HEK293 (cell line): ENCODE results near the gene ABCC9.

Experiments used
- CTCF ChIA-PET: fragments of 350-600 bp; formaldehyde crosslinking; extraction: SDS; loops from one replicate; lab custom pipeline; 2021; ENCODE audit warnings: antibody characterized with exemption; lab: Yijun Ruan, JAX
- POLR2A ChIA-PET: fragments of 300-600 bp; formaldehyde crosslinking; extraction: SDS; loops from one replicate; lab custom pipeline; 2020; ENCODE audit warnings: antibody characterized with exemption, inconsistent platforms; lab: Yijun Ruan, JAX
- H3K27ac ChIP-seq: fragments of 200-500 bp; sonication (Bioruptor generic); 2 replicates; pipeline ENCODE4 v1.5.1; 2014; ENCODE audit warnings: low read depth, low read length, control low read depth, inconsistent platforms; ENCODE audit errors: extremely low read depth
- H3K36me3 ChIP-seq, 2 experiments: fragments of 200-500 bp in 1 of 2; sonication (Bioruptor generic) in 1 of 2; 1 replicate in 1 of 2; 2 replicates in 1 of 2; pipeline ENCODE4 v1.5.1; 2014 to 2017; ENCODE audit warnings: inconsistent platforms in 2 of 2, low read length in 2 of 2; ENCODE audit not compliant: control insufficient read depth in 2 of 2, insufficient read depth in 1 of 2
- H3K4me1 ChIP-seq: fragments of 200-500 bp; sonication (Bioruptor generic); 2 replicates; pipeline ENCODE4 v1.5.1; 2014; ENCODE audit warnings: mild to moderate bottlenecking, low read length, inconsistent platforms; ENCODE audit not compliant: control insufficient read depth, insufficient read depth
- H3K4me3 ChIP-seq: 2 replicates; pipeline ENCODE4 v1.5.1; 2011; ENCODE audit warnings: low read depth, mild to moderate bottlenecking, control low read depth, low read length, moderate library complexity
- H3K9me3 ChIP-seq: fragments of 200-500 bp; sonication (Bioruptor generic); 2 replicates; pipeline ENCODE4 v1.5.1; 2014; ENCODE audit warnings: low read depth, low read length, inconsistent platforms; ENCODE audit not compliant: control insufficient read depth, insufficient read depth
- FEZF1 ChIP-seq: fragments of 450-650 bp; formaldehyde crosslinking; IDR thresholded peaks from 2 replicates; pipeline ENCODE4 v1.5.1; 2016; ENCODE audit warnings: missing biosample characterization, missing genetic modification characterization
- HOXC10 ChIP-seq: sonication (generic); formaldehyde crosslinking; IDR thresholded peaks from 2 replicates; pipeline ENCODE4 v1.8.1; 2023; ENCODE audit warnings: mild to moderate bottlenecking, missing genetic modification reagents
- TRIM28 ChIP-seq: IDR thresholded peaks from 2 replicates; pipeline ENCODE4 v1.6.1; 2011; ENCODE audit warnings: low read length, control low read depth, borderline replicate concordance
- ZFP69B ChIP-seq: fragments of 450-650 bp; formaldehyde crosslinking; IDR thresholded peaks from 2 replicates; pipeline ENCODE4 v1.5.1; 2016; ENCODE audit warnings: missing biosample characterization, missing genetic modification characterization
- ZNF114 ChIP-seq: fragments of 450-650 bp; formaldehyde crosslinking; IDR thresholded peaks from 2 replicates; pipeline ENCODE4 v1.5.0; 2017; ENCODE audit warnings: missing biosample characterization, missing genetic modification characterization
- ZNF2 ChIP-seq: fragments of 450-650 bp; formaldehyde crosslinking; IDR thresholded peaks from 2 replicates; pipeline ENCODE4 v1.5.1; 2016; ENCODE audit warnings: missing biosample characterization, missing genetic modification characterization
- ZNF221 ChIP-seq: fragments of 450-650 bp; formaldehyde crosslinking; IDR thresholded peaks from 2 replicates; pipeline ENCODE4 v1.5.1; 2017; ENCODE audit warnings: missing biosample characterization, missing genetic modification characterization, borderline replicate concordance
- ZNF223 ChIP-seq: fragments of 450-650 bp; formaldehyde crosslinking; IDR thresholded peaks from 2 replicates; pipeline ENCODE4 v1.5.1; 2016; ENCODE audit warnings: missing biosample characterization, missing genetic modification characterization
- ZNF473 ChIP-seq: fragments of 450-650 bp; formaldehyde crosslinking; IDR thresholded peaks from 2 replicates; pipeline ENCODE4 v1.5.1; 2017; ENCODE audit warnings: missing biosample characterization, missing genetic modification characterization
- ZNF48 ChIP-seq: fragments of 450-650 bp; formaldehyde crosslinking; IDR thresholded peaks from 2 replicates; pipeline ENCODE4 v1.5.1; 2016; ENCODE audit warnings: missing biosample characterization, missing genetic modification characterization
- TF ChIP-seq, protein P1 (sequence below): sonication (generic); formaldehyde crosslinking; IDR thresholded peaks from 2 replicates; pipeline ENCODE4 v1.8.1; 2022; ENCODE audit warnings: mild to moderate bottlenecking, moderate library complexity, missing genetic modification reagents
- TF ChIP-seq, protein P2 (sequence below): fragments of 450-650 bp; formaldehyde crosslinking; IDR thresholded peaks from 2 replicates; pipeline ENCODE4 v1.5.1; 2016; ENCODE audit warnings: missing biosample characterization, missing genetic modification characterization
- TF ChIP-seq, protein P3 (sequence below): fragments of 450-650 bp; formaldehyde crosslinking; IDR thresholded peaks from 2 replicates; pipeline ENCODE4 v1.5.1; 2017; ENCODE audit warnings: missing biosample characterization, missing genetic modification characterization
- TF ChIP-seq, protein P4 (sequence below): fragments of 450-650 bp; formaldehyde crosslinking; IDR thresholded peaks from 2 replicates; pipeline ENCODE4 v1.5.1; 2016; ENCODE audit warnings: missing biosample characterization, missing genetic modification characterization
- TF ChIP-seq, protein P5 (sequence below): fragments of 450-650 bp; formaldehyde crosslinking; IDR thresholded peaks from 2 replicates; pipeline ENCODE4 v1.5.1; 2016; ENCODE audit warnings: missing biosample characterization, missing genetic modification characterization
- TF ChIP-seq, protein P6 (sequence below): fragments of 450-650 bp; formaldehyde crosslinking; IDR thresholded peaks from 2 replicates; pipeline ENCODE4 v1.5.1; 2016; ENCODE audit warnings: missing biosample characterization, missing genetic modification characterization

The ABCC9 gene

DNA sequence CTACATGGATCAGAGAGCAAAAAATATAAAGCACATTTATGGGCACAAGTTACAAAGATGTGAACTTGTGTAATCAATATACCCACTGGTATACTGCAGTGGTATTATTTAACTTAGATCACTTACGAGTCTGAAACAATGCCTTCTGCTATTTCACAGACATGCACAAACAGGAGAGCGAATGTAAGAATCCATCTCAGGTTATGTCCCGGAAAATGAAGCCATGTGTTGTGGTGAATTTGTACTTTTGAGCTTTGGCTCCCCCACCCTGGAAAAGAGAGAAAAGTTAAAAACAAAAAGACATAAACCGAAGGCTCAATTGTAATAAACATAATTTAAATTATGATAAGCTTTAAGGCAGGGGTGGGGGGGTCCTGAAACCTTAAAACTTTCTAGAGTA, 7.6 kb downstream of the ABCC9 start:
- CTCF ChIA-PET: no interaction called here
- H3K9me3 ChIP-seq: no peaks in the 10 kb centered on the region

More for the DNA sequence above, 7.6 kb downstream of the ABCC9 start:
- Histone ChIP-seq H3K27ac (no peak overlapping the region), H3K36me3 (no peaks in the 10 kb centered on the region), H3K4me3 (no peak overlapping the region), H3K4me1 (no peaks in the 10 kb centered on the region)
- POLR2A ChIA-PET: no interaction called here
- TF ChIP-seq FEZF1 (no peak), ZNF223 (tag by site-specific recombination) (no peak), HOXC10 (CRISPR knock-in tag) (no peak), ZFP69B (tag by site-specific recombination) (no peak), ZNF221 (tag by site-specific recombination) (no peak), ZNF473 (tag by site-specific recombination) (no peak), ZNF2 (tag by site-specific recombination) (no peak), ZNF48 (tag by site-specific recombination) (no peak), ZNF114 (no peak), TRIM28 (no peak)
- TF ChIP-seq, protein P1, sequence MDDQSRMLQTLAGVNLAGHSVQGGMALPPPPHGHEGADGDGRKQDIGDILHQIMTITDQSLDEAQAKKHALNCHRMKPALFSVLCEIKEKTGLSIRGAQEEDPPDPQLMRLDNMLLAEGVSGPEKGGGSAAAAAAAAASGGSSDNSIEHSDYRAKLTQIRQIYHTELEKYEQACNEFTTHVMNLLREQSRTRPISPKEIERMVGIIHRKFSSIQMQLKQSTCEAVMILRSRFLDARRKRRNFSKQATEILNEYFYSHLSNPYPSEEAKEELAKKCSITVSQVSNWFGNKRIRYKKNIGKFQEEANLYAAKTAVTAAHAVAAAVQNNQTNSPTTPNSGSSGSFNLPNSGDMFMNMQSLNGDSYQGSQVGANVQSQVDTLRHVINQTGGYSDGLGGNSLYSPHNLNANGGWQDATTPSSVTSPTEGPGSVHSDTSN (CRISPR knock-in tag): no peak
- TF ChIP-seq, protein P2, sequence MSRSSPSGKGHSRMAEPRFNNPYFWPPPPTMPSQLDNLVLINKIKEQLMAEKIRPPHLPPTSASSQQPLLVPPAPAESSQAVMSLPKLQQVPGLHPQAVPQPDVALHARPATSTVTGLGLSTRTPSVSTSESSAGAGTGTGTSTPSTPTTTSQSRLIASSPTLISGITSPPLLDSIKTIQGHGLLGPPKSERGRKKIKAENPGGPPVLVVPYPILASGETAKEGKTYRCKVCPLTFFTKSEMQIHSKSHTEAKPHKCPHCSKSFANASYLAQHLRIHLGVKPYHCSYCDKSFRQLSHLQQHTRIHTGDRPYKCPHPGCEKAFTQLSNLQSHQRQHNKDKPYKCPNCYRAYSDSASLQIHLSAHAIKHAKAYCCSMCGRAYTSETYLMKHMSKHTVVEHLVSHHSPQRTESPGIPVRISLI (tag by site-specific recombination): no peak
- TF ChIP-seq, protein P3, sequence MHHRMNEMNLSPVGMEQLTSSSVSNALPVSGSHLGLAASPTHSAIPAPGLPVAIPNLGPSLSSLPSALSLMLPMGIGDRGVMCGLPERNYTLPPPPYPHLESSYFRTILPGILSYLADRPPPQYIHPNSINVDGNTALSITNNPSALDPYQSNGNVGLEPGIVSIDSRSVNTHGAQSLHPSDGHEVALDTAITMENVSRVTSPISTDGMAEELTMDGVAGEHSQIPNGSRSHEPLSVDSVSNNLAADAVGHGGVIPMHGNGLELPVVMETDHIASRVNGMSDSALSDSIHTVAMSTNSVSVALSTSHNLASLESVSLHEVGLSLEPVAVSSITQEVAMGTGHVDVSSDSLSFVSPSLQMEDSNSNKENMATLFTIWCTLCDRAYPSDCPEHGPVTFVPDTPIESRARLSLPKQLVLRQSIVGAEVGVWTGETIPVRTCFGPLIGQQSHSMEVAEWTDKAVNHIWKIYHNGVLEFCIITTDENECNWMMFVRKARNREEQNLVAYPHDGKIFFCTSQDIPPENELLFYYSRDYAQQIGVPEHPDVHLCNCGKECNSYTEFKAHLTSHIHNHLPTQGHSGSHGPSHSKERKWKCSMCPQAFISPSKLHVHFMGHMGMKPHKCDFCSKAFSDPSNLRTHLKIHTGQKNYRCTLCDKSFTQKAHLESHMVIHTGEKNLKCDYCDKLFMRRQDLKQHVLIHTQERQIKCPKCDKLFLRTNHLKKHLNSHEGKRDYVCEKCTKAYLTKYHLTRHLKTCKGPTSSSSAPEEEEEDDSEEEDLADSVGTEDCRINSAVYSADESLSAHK (tag by site-specific recombination): no peak
- TF ChIP-seq, protein P4, sequence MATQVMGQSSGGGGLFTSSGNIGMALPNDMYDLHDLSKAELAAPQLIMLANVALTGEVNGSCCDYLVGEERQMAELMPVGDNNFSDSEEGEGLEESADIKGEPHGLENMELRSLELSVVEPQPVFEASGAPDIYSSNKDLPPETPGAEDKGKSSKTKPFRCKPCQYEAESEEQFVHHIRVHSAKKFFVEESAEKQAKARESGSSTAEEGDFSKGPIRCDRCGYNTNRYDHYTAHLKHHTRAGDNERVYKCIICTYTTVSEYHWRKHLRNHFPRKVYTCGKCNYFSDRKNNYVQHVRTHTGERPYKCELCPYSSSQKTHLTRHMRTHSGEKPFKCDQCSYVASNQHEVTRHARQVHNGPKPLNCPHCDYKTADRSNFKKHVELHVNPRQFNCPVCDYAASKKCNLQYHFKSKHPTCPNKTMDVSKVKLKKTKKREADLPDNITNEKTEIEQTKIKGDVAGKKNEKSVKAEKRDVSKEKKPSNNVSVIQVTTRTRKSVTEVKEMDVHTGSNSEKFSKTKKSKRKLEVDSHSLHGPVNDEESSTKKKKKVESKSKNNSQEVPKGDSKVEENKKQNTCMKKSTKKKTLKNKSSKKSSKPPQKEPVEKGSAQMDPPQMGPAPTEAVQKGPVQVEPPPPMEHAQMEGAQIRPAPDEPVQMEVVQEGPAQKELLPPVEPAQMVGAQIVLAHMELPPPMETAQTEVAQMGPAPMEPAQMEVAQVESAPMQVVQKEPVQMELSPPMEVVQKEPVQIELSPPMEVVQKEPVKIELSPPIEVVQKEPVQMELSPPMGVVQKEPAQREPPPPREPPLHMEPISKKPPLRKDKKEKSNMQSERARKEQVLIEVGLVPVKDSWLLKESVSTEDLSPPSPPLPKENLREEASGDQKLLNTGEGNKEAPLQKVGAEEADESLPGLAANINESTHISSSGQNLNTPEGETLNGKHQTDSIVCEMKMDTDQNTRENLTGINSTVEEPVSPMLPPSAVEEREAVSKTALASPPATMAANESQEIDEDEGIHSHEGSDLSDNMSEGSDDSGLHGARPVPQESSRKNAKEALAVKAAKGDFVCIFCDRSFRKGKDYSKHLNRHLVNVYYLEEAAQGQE (tag by site-specific recombination): no peak
- TF ChIP-seq, protein P5, sequence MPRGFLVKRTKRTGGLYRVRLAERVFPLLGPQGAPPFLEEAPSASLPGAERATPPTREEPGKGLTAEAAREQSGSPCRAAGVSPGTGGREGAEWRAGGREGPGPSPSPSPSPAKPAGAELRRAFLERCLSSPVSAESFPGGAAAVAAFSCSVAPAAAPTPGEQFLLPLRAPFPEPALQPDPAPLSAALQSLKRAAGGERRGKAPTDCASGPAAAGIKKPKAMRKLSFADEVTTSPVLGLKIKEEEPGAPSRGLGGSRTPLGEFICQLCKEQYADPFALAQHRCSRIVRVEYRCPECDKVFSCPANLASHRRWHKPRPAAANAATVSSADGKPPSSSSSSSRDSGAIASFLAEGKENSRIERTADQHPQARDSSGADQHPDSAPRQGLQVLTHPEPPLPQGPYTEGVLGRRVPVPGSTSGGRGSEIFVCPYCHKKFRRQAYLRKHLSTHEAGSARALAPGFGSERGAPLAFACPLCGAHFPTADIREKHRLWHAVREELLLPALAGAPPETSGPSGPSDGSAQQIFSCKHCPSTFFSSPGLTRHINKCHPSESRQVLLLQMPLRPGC (tag by site-specific recombination): no peak
- TF ChIP-seq, protein P6, sequence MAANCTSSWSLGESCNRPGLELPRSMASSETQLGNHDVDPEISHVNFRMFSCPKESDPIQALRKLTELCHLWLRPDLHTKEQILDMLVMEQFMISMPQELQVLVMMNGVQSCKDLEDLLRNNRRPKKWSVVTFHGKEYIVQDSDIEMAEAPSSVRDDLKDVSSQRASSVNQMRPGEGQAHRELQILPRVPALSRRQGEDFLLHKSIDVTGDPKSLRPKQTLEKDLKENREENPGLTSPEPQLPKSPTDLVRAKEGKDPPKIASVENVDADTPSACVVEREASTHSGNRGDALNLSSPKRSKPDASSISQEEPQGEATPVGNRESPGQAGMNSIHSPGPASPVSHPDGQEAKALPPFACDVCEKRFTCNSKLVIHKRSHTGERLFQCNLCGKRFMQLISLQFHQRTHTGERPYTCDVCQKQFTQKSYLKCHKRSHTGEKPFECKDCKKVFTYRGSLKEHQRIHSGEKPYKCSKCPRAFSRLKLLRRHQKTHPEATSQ (tag by site-specific recombination): no peak
